Activated CD4-positive, alpha-beta memory T cell treated with anti-CD3 and anti-CD28 coated beads, Interleukin-2, amount 10 ng/mL, durations not matched to agents 7 days and 5 days (primary cell): ENCODE results near the gene PABPC1L. TPM values are rescaled to one million over a fixed set of nuclear protein-coding genes. Genes with fewer than 3 reads are reported as not detected.
A peak's percentile ranks its signal among the peaks of the same experiment; 100 is the strongest.

Experiments
- CTCF ChIA-PET: fragments of 350-600 bp; sonication (Branson Sonifier 250); formaldehyde crosslinking; loops from one replicate; lab custom pipeline; 2021; ENCODE audit warnings: antibody characterized with exemption, inconsistent platforms; lab: Charles Lee
- POLR2A ChIA-PET: fragments of 350-600 bp; sonication (Branson Sonifier 250); formaldehyde crosslinking; loops from one replicate; lab custom pipeline; 2021; ENCODE audit warnings: antibody characterized with exemption; lab: Charles Lee
- DNase-seq: peaks from one replicate; pipeline ENCODE4 v3.0.0-alpha.2; 2020
- H3K27ac Mint-ChIP-seq: one replicate; pipeline ENCODE4 v1.8.0; 2021; ENCODE audit warnings: mild to moderate bottlenecking, mixed read lengths
- H3K27me3 Mint-ChIP-seq: one replicate; pipeline ENCODE4 v1.8.0; 2021; ENCODE audit warnings: mixed read lengths
- H3K36me3 Mint-ChIP-seq: one replicate; pipeline ENCODE4 v1.8.0; 2021; ENCODE audit warnings: low read depth, mixed read lengths
- H3K4me1 Mint-ChIP-seq: one replicate; pipeline ENCODE4 v1.8.0; 2021; ENCODE audit warnings: mixed read lengths
- H3K4me3 Mint-ChIP-seq: one replicate; pipeline ENCODE4 v1.8.0; 2021; ENCODE audit warnings: mild to moderate bottlenecking, mixed read lengths
- H3K9me3 Mint-ChIP-seq: one replicate; pipeline ENCODE4 v1.8.0; 2021; ENCODE audit warnings: mixed read lengths
- total RNA-seq, 2 experiments: library from RNA; stranded (reverse); gene quantifications; one replicate each; pipeline ENCODE4 v1.2.3, GENCODE V29; 2021

PABPC1L gene
- total RNA-seq, 2 experiments from 2014 or later: 57.9 to 58.9 TPM

GRCh38 chr20:44950368-44950767, 40.5 kb downstream of the PABPC1L start:
- peaks cover 79% of the 10 kb centered on the region for H3K36me3 Mint-ChIP-seq
- CTCF ChIA-PET: interaction anchor here (1.3 kb wide), 2 partner anchors 147 to 344 kb away, joined by 3 read pairs; no protein-coding TSS in a partner anchor
- no peak overlapping the region for H3K4me3 Mint-ChIP-seq
- DNase-seq: no peak
- H3K27me3 Mint-ChIP-seq: no peaks in the 10 kb centered on the region
- H3K27ac Mint-ChIP-seq: no peak overlapping the region
- H3K9me3 Mint-ChIP-seq: no peaks in the 10 kb centered on the region
- peaks cover 16% of the 10 kb centered on the region for H3K4me1 Mint-ChIP-seq
- POLR2A ChIA-PET: interaction anchor here (3.4 kb wide), 1 partner anchor 13 kb away, joined by 10 read pairs; no protein-coding TSS in a partner anchor

GRCh38 chr20:44952731-44953130, 42.9 kb downstream of the PABPC1L start:
- Mint-ChIP-seq H3K4me3 (no peak overlapping the region), H3K36me3 (peaks cover 86% of the 10 kb centered on the region)

GRCh38 chr20:44954211-44954610, 44.4 kb downstream of the PABPC1L start:
- ChIA-PET POLR2A (interaction anchor here (2.4 kb wide), 2 partner anchors 17 to 24 kb away, joined by 5 to 9 read pairs; no protein-coding TSS in a partner anchor), CTCF (no interaction called here)
- H3K9me3 Mint-ChIP-seq: no peaks in the 10 kb centered on the region
- H3K4me3 Mint-ChIP-seq: no peak overlapping the region
- H3K4me1 Mint-ChIP-seq: peaks cover 39% of the 10 kb centered on the region
- no peak overlapping the region for H3K27ac Mint-ChIP-seq
- H3K27me3 Mint-ChIP-seq: no peaks in the 10 kb centered on the region
- peaks cover 85% of the 10 kb centered on the region for H3K36me3 Mint-ChIP-seq
- no peak for DNase-seq

More at GRCh38 chr20:44952731-44953130, 42.9 kb downstream of the PABPC1L start:
- Mint-ChIP-seq H3K27ac (peak overlapping the region; percentile 56), H3K9me3 (no peaks in the 10 kb centered on the region), H3K27me3 (no peaks in the 10 kb centered on the region), H3K4me1 (peaks cover 26% of the 10 kb centered on the region)
- no peak for DNase-seq
- ChIA-PET CTCF (interaction anchor here (1.6 kb wide), 1 partner anchor 421 kb away, joined by 3 read pairs; no protein-coding TSS in a partner anchor), POLR2A (interaction anchor here (1.1 to 3.4 kb wide), 5 partner anchors 11 to 395 kb away, joined by 4 to 10 read pairs (median 5); partner anchors contain the start of genes SDC4 and STK4)

GRCh38 chr20:44955270-44955669, 45.4 kb downstream of the PABPC1L start:
- ChIA-PET POLR2A (no interaction called here), CTCF (no interaction called here)
- H3K4me3 Mint-ChIP-seq: no peak overlapping the region
- DNase-seq: no peak
- H3K27ac Mint-ChIP-seq: no peak overlapping the region
- peaks cover 46% of the 10 kb centered on the region for H3K4me1 Mint-ChIP-seq
- H3K27me3 Mint-ChIP-seq: no peaks in the 10 kb centered on the region
- no peaks in the 10 kb centered on the region for H3K9me3 Mint-ChIP-seq
- peaks cover 77% of the 10 kb centered on the region for H3K36me3 Mint-ChIP-seq

- ChIA-PET CTCF (no interaction called here), POLR2A (interaction anchor here (0.8 to 1.0 kb wide), 2 partner anchors 9 to 23 kb away, joined by 3 read pairs; no protein-coding TSS in a partner anchor)
- Mint-ChIP-seq H3K9me3 (no peaks in the 10 kb centered on the region), H3K4me3 (no peak overlapping the region), H3K36me3 (peaks cover 66% of the 10 kb centered on the region), H3K27ac (no peak overlapping the region), H3K27me3 (no peaks in the 10 kb centered on the region), H3K4me1 (peaks cover 57% of the 10 kb centered on the region)
- no peak for DNase-seq
These were observed 46.5 kb downstream of the PABPC1L start for GRCh38 chr20:44956410-44956809.

- peaks cover 47% of the 10 kb centered on the region for H3K36me3 Mint-ChIP-seq
- H3K9me3 Mint-ChIP-seq: no peaks in the 10 kb centered on the region
- H3K4me1 Mint-ChIP-seq: peaks cover 63% of the 10 kb centered on the region
- peak overlapping the region; percentile 95 for H3K4me3 Mint-ChIP-seq
- CTCF ChIA-PET: interaction anchor here (0.7 to 1.6 kb wide), 3 partner anchors 9 to 394 kb away, joined by 3 read pairs; no protein-coding TSS in a partner anchor
- no peak for DNase-seq
- H3K27ac Mint-ChIP-seq: no peak overlapping the region
- no peaks in the 10 kb centered on the region for H3K27me3 Mint-ChIP-seq
- POLR2A ChIA-PET: interaction anchor here (0.8 to 3.6 kb wide), 7 partner anchors 9 to 73 kb away, joined by 3 to 36 read pairs (median 8); partner anchors contain the start of gene YWHAB
These were observed 48.4 kb downstream of the PABPC1L start for GRCh38 chr20:44958276-44958675.

- H3K36me3 Mint-ChIP-seq: peaks cover 38% of the 10 kb centered on the region
- peaks cover 66% of the 10 kb centered on the region for H3K4me1 Mint-ChIP-seq
- DNase-seq: no peak
- H3K9me3 Mint-ChIP-seq: no peaks in the 10 kb centered on the region
- peak overlapping the region; percentile 95 for H3K4me3 Mint-ChIP-seq
- peak overlapping the region; percentile 84 for H3K27ac Mint-ChIP-seq
- CTCF ChIA-PET: interaction anchor here (1.9 kb wide), 1 partner anchor 70 kb away, joined by 5 read pairs; no protein-coding TSS in a partner anchor
- POLR2A ChIA-PET: interaction anchor here (1.0 to 3.6 kb wide), 10 partner anchors 9 to 74 kb away, joined by 3 to 36 read pairs (median 7); partner anchors contain the start of gene YWHAB
- no peaks in the 10 kb centered on the region for H3K27me3 Mint-ChIP-seq
These were observed 49.3 kb downstream of the PABPC1L start for GRCh38 chr20:44959082-44959637.

- peak; percentile 54 for DNase-seq
- Mint-ChIP-seq H3K4me3 (peak overlapping the region; percentile 95), H3K4me1 (peaks cover 68% of the 10 kb centered on the region), H3K27ac (peak overlapping the region; percentile 84), H3K36me3 (peaks cover 35% of the 10 kb centered on the region), H3K9me3 (no peaks in the 10 kb centered on the region), H3K27me3 (no peaks in the 10 kb centered on the region)
- CTCF ChIA-PET: interaction anchor here (0.8 to 1.9 kb wide), 7 partner anchors 8 to 71 kb away, joined by 3 to 5 read pairs (median 4); no protein-coding TSS in a partner anchor
- POLR2A ChIA-PET: interaction anchor here (0.7 to 3.6 kb wide), 12 partner anchors 7 to 456 kb away, joined by 3 to 36 read pairs (median 4); partner anchors contain the start of genes PIGT and YWHAB
These were observed 49.8 kb downstream of the PABPC1L start for GRCh38 chr20:44959638-44960102.

GRCh38 chr20:44960103-44960852, 50.4 kb downstream of the PABPC1L start, which contains the start of gene TOMM34:
TOMM34 (minus strand) TSS chr20:44960397; CDS start chr20:44960333, 64 bp downstream.
- POLR2A ChIA-PET: interaction anchor here (0.6 to 3.6 kb wide), 13 partner anchors 8 to 456 kb away, joined by 3 to 36 read pairs (median 3); partner anchors contain the start of genes PIGT and YWHAB
- peaks cover 72% of the 10 kb centered on the region for H3K4me1 Mint-ChIP-seq
- no peaks in the 10 kb centered on the region for H3K27me3 Mint-ChIP-seq
- CTCF ChIA-PET: interaction anchor here (0.8 to 1.9 kb wide), 7 partner anchors 9 to 71 kb away, joined by 3 to 5 read pairs (median 4); no protein-coding TSS in a partner anchor
- H3K36me3 Mint-ChIP-seq: peaks cover 29% of the 10 kb centered on the region
- peak; percentile 94 for DNase-seq
- no peaks in the 10 kb centered on the region for H3K9me3 Mint-ChIP-seq
- peak within 1 kb of the TSS; percentile 95 for H3K4me3 Mint-ChIP-seq
- H3K27ac Mint-ChIP-seq: peak within 1 kb of the TSS; percentile 84

GRCh38 chr20:44961011-44961869, 51.4 kb downstream of the PABPC1L start:
- H3K4me3 Mint-ChIP-seq: no peak overlapping the region
- DNase-seq: no peak

GRCh38 chr20:44961870-44962267, 52.0 kb downstream of the PABPC1L start:
- Mint-ChIP-seq H3K9me3 (no peaks in the 10 kb centered on the region), H3K27me3 (no peaks in the 10 kb centered on the region), H3K27ac (no peak overlapping the region), H3K4me3 (no peak overlapping the region), H3K4me1 (peaks cover 76% of the 10 kb centered on the region), H3K36me3 (peaks cover 21% of the 10 kb centered on the region)
- POLR2A ChIA-PET: interaction anchor here (3.6 kb wide), 1 partner anchor 17 kb away, joined by 36 read pairs; no protein-coding TSS in a partner anchor
- CTCF ChIA-PET: interaction anchor here (0.7 to 1.6 kb wide), 2 partner anchors 17 to 114 kb away, joined by 3 to 7 read pairs; no protein-coding TSS in a partner anchor
- no peak for DNase-seq

More at GRCh38 chr20:44961011-44961869, 51.4 kb downstream of the PABPC1L start:
- Mint-ChIP-seq H3K27ac (no peak overlapping the region), H3K4me1 (peaks cover 80% of the 10 kb centered on the region), H3K9me3 (no peaks in the 10 kb centered on the region), H3K27me3 (no peaks in the 10 kb centered on the region), H3K36me3 (peaks cover 20% of the 10 kb centered on the region)
- ChIA-PET POLR2A (interaction anchor here (0.8 to 3.6 kb wide), 4 partner anchors 10 to 30 kb away, joined by 3 to 36 read pairs (median 8); no protein-coding TSS in a partner anchor), CTCF (interaction anchor here (1.5 to 1.9 kb wide), 5 partner anchors 10 to 72 kb away, joined by 3 to 7 read pairs (median 4); no protein-coding TSS in a partner anchor)
